ENCODE results near the gene MAPKAPK2.

DNA sequence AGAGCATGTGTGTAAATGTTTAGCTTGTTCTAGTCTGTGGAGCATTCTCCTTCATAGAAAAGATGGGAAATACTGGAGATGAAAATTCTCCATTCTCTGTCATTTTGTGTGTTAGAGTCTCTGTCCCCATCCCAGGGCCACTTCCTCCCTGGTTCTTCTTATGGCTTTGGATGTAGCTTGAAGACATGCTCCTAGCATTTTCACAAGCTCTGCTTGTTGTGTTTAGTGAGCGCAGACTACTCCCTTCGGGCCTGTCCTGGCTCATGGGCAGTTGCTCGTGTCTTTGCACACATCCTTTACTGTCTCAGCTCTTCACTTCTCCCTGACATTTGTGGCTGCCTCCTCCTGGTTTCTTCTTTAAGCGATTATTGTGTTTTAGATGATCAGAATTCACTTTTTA is 30.4 kb downstream of the MAPKAPK2 start:
- TF ChIP-seq BHLHE40 (IDR thresholded peaks at IDR 0.05; ENCODE audit: borderline replicate concordance) (no peak), FOXM1 (IDR thresholded peaks at IDR 0.05; ENCODE audit: borderline replicate concordance) (no peak), SUZ12 (IDR thresholded peaks at IDR 0.05) (no peak), HDGF (IDR thresholded peaks at IDR 0.05; ENCODE audit: borderline replicate concordance) (no peak), TARDBP (IDR thresholded peaks at IDR 0.05) (no peak), SP1 (IDR thresholded peaks at IDR 0.05) (no peak), ELF4 (IDR thresholded peaks at IDR 0.05) (no peak), LEF1 (IDR thresholded peaks at IDR 0.05; ENCODE audit: borderline replicate concordance) (no peak), FOXK2 (IDR thresholded peaks at IDR 0.05) (no peak), FOXA1 (IDR thresholded peaks at IDR 0.05) (no peak)
- TF ChIP-seq, protein P1, sequence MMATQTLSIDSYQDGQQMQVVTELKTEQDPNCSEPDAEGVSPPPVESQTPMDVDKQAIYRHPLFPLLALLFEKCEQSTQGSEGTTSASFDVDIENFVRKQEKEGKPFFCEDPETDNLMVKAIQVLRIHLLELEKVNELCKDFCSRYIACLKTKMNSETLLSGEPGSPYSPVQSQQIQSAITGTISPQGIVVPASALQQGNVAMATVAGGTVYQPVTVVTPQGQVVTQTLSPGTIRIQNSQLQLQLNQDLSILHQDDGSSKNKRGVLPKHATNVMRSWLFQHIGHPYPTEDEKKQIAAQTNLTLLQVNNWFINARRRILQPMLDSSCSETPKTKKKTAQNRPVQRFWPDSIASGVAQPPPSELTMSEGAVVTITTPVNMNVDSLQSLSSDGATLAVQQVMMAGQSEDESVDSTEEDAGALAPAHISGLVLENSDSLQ (IDR thresholded peaks at IDR 0.05) = no peak
